ENCODE measurements around the gene MEX3A.
"Not testable (repeated sequence)": the region's sequence is repeated elsewhere in the genome, so short reads cannot be mapped to it uniquely, and the experiment has no call there.

MEX3A gene

DNA sequence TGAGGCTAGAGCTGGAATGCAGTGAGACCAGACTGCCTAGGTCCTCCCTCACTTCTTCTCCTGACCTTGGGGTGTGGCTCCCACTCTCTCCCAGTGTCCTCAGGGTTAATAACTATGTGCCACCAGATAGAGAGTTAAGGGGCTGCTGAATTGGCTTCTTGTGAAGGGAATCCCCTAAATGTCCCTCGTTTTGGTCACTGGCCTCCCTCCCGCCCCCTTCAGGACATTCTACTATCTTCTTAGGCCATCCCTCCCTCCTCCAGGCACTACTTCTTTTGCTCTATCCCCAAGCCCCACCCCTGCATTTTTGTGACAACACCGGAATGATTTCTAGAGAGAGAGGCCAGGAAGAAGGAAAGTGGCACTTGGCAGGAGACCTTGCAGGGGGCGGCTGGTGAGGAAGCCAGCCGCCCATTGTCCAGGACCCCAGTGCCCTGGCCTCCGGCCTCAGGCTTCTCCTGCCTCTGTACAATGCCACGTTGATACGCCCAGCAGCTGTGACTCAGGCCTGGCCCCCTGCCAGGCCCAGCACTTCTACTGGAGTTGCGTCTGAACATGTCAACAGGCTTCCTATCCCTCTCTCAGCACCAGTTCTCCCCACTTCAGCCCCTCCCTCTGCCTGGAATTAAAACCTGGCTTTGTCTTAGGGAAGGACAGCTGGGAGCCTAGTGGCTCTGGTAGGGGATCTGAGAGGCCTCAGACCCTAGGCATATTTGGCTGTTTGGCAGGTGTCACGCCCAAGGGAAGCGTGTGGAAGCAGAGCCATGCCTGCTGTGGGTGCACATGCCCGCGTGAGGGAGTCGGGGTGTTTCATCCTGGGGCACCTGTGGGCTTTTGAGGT lies 41.3 kb upstream of the MEX3A start:
- no peak for DNase-seq (ENCODE audit: insufficient read length)
- FAIRE-seq = no peak
- TF ChIP-seq POLR2A (IDR thresholded peaks at IDR 0.05; ENCODE audit: low read depth, low read length) (no peak), POLR2AphosphoS5 (IDR thresholded peaks at IDR 0.05; ENCODE audit: low read depth, low read length) (no peak), TAF1 (IDR thresholded peaks at IDR 0.05; ENCODE audit: borderline replicate concordance, low read depth, low read length) (no peak)

- no peak for FAIRE-seq
Measured at GRCh38 chr1:156122519-156123355, 40.5 kb upstream of the MEX3A start.

DNA sequence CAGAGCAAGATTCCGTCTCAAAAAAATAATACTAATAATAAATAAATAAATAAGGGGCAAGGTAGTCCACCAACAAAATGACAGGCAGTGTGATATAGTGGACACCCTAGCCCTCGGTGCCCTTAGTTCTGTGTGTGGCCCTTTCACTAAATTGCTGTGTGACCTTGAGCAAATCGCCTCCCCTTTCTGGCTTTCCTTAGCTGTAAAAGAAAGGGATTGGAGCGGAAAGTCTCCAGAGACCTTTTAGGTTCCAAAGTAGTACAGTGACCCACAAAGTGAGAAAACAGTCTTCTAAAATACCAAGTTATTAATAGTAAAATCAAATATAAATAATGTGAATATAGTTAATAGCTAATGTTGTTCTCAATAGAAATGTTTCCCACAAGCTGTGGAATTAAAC lies 39.8 kb upstream of the MEX3A start:
- FAIRE-seq (no peak), DNase-seq (ENCODE audit: insufficient read length) (no peak)
- TF ChIP-seq TAF1 (IDR thresholded peaks at IDR 0.05; ENCODE audit: borderline replicate concordance, low read depth, low read length) = no peak
- TF ChIP-seq POLR2A (IDR thresholded peaks at IDR 0.05; ENCODE audit: low read depth, low read length) = no peak
- no peak for TF ChIP-seq POLR2AphosphoS5 (IDR thresholded peaks at IDR 0.05; ENCODE audit: low read depth, low read length)

More at GRCh38 chr1:156122519-156123355, 40.5 kb upstream of the MEX3A start:
- TF ChIP-seq TAF1 (IDR thresholded peaks at IDR 0.05; ENCODE audit: borderline replicate concordance, low read depth, low read length) (no peak), POLR2A (IDR thresholded peaks at IDR 0.05; ENCODE audit: low read depth, low read length) (no peak), POLR2AphosphoS5 (IDR thresholded peaks at IDR 0.05; ENCODE audit: low read depth, low read length) (no peak)
- no peak for DNase-seq (ENCODE audit: insufficient read length)

GRCh38 chr1:156121457-156121856 lies 39.2 kb upstream of the MEX3A start:
- FAIRE-seq = no peak
- TF ChIP-seq POLR2AphosphoS5 (IDR thresholded peaks at IDR 0.05; ENCODE audit: low read depth, low read length) (no peak), POLR2A (IDR thresholded peaks at IDR 0.05; ENCODE audit: low read depth, low read length) (no peak), TAF1 (IDR thresholded peaks at IDR 0.05; ENCODE audit: borderline replicate concordance, low read depth, low read length) (no peak)
- DNase-seq (ENCODE audit: insufficient read length) = no peak

- not testable (repeated sequence) for DNase-seq (ENCODE audit: insufficient read length); FAIRE-seq
Measured at GRCh38 chr1:156121005-156121404, 38.7 kb upstream of the MEX3A start.

DNA sequence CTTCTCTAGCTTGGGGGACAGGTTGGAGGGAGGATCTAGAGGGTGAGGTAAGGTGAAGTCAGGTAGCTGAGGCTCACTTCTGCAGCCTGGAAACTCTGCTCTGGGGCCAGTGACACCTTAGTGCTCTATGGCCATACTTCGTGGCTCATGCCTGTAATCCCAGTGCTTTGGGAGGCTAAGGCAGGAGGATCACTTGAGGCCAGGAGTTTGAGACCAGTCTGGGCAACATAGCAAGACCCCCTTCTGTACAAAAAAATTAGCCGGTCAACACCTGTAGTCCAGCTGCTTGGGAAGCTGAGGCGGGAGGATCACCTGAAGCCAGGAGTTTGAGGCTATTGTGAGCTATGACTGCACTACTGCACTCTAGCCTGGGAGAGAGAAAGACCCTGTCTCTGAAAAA lies 38.1 kb upstream of the MEX3A start:
- no peak for DNase-seq (ENCODE audit: insufficient read length)
- no peak for FAIRE-seq
- no peak for TF ChIP-seq POLR2A (IDR thresholded peaks at IDR 0.05; ENCODE audit: low read depth, low read length)
- TF ChIP-seq POLR2AphosphoS5 (IDR thresholded peaks at IDR 0.05; ENCODE audit: low read depth, low read length) = no peak
- TF ChIP-seq TAF1 (IDR thresholded peaks at IDR 0.05; ENCODE audit: borderline replicate concordance, low read depth, low read length) = no peak

- no peak for DNase-seq (ENCODE audit: insufficient read length)
- TF ChIP-seq TAF1 (IDR thresholded peaks at IDR 0.05; ENCODE audit: borderline replicate concordance, low read depth, low read length) (no peak), POLR2A (IDR thresholded peaks at IDR 0.05; ENCODE audit: low read depth, low read length) (no peak), POLR2AphosphoS5 (IDR thresholded peaks at IDR 0.05; ENCODE audit: low read depth, low read length) (no peak)
- no peak for FAIRE-seq
Measured at GRCh38 chr1:156119503-156120209, 37.4 kb upstream of the MEX3A start.

- DNase-seq (ENCODE audit: insufficient read length) = no peak
- TF ChIP-seq POLR2A (IDR thresholded peaks at IDR 0.05; ENCODE audit: low read depth, low read length) = no peak
- no peak for TF ChIP-seq TAF1 (IDR thresholded peaks at IDR 0.05; ENCODE audit: borderline replicate concordance, low read depth, low read length)
- no peak for TF ChIP-seq POLR2AphosphoS5 (IDR thresholded peaks at IDR 0.05; ENCODE audit: low read depth, low read length)
- no peak for FAIRE-seq
Measured at GRCh38 chr1:156118177-156118868, 36.1 kb upstream of the MEX3A start.

DNA sequence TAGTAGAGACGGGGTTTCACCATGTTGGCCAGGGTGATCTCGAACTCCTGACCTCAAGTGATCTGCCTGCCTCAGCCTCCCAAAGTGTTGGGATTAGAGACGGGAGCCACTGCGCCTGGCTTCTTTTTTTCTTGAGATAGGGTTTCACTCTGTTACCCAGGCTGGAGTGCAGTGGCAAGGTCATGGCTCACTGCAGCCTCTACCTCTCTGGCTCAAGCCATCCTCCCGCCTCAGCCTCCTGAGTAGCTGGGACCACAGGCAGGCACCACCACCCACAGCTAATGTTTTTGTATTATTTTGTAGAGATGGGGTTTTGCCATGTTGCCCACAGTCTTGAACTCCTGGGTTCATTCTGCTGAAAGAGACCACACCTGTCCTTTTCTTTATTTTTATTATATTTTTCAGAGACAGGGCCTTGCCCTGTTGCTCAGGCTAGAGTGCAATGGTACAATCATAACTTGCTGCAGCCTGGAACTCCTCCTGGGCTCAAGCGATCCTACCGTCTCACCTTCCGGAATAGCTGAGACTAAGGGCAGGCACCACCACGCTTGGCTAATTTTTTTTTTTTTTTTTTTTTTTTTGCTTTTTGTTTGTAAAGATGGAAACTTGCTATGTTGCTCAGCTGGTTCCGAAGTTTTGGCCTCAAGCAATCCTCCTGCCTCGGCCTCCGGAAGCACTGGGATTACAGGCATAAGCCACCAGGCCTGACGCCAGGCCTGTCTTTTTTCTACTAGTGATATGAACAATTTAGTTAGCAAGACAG lies 35.3 kb upstream of the MEX3A start:
- TF ChIP-seq POLR2A (IDR thresholded peaks at IDR 0.05; ENCODE audit: low read depth, low read length) = no peak
- FAIRE-seq (no peak), DNase-seq (ENCODE audit: insufficient read length) (no peak)

- not testable (repeated sequence) for FAIRE-seq; DNase-seq (ENCODE audit: insufficient read length)
Measured at GRCh38 chr1:156116731-156117130, 34.5 kb upstream of the MEX3A start.

Measured in GM12892 (cell line).